Heart right ventricle (tissue), 16 donors: ENCODE data around the gene SLC25A31. TPM values are rescaled to one million over a fixed set of nuclear protein-coding genes. Genes with fewer than 3 reads are reported as not detected.

Experiments
- ATAC-seq, 8 donors: fragments of 200-7000 bp; cut with Tn5 transposase; one replicate each; pipeline ENCODE4 v1.9.1; 2020; ENCODE audit warnings: mild to moderate bottlenecking in 8 of 8, moderate library complexity in 8 of 8, moderate number of reproducible peaks in 1 of 8
- DNase-seq, 2 donors: peaks; one replicate each; pipeline ENCODE4 v3.0.0-alpha.2; 2020
- H3K27ac ChIP-seq, 10 donors: fragments of 200-600 bp; sonication (generic) in 2 of 10; one replicate each; pipeline versions ENCODE4 v1.5.0 to v1.8.0; 2020 to 2022; ENCODE audit warnings: mild to moderate bottlenecking in 3 of 10
- H3K27me3 ChIP-seq, 7 donors: fragments of 200-600 bp; one replicate each; pipeline ENCODE4 v1.8.0; 2021 to 2022; ENCODE audit warnings: mild to moderate bottlenecking in 2 of 7
- H3K36me3 ChIP-seq, 9 donors: fragments of 200-600 bp; sonication (generic) in 1 of 9; one replicate each; pipeline versions ENCODE4 v1.5.0 to v1.8.0; 2020 to 2022; ENCODE audit warnings: mild to moderate bottlenecking in 2 of 9
- H3K4me1 ChIP-seq, 9 donors: fragments of 200-600 bp; sonication (generic) in 1 of 9; one replicate each; pipeline versions ENCODE4 v1.5.0 to v1.8.0; 2020 to 2022; ENCODE audit warnings: mild to moderate bottlenecking in 4 of 9
- H3K4me3 ChIP-seq, 10 donors: fragments of 200-600 bp; sonication (generic) in 2 of 10; one replicate each; pipeline versions ENCODE4 v1.5.0 to v1.8.0; 2020 to 2022; ENCODE audit warnings: mild to moderate bottlenecking in 7 of 10, moderate library complexity in 2 of 10
- H3K9me3 ChIP-seq, 11 donors: fragments of 200-600 bp in 10 of 11; sonication (generic) in 2 of 11; one replicate each; pipeline versions ENCODE4 v1.5.0 to v1.8.0; 2013 to 2022; ENCODE audit warnings: mild to moderate bottlenecking in 2 of 11, control low read depth in 1 of 11, moderate library complexity in 1 of 11
- WGBS, 2 donors: extraction: QIAGEN DNeasy Blood & Tissue Kit; methylation state at CpG; one replicate each; pipeline ENCODE4 v1.1.7; 2013; ENCODE audit warnings: inconsistent platforms in 1 of 2; 5-methylcytosine and 5-hydroxymethylcytosine counted together
- intact Hi-C, 10 donors: fragments of 100-400 bp; cut with DNase I; formaldehyde crosslinking; loops; one replicate each; pipeline versions ENCODE4 v1.11.1 to v1.14.2; 2022
- long read RNA-seq, 3 donors: library from polyadenylated mRNA; unstranded; transcript quantifications; one replicate each; pipeline ENCODE4 v2.0.0, GENCODE V29; 2020 to 2021
- polyA plus RNA-seq, 2 donors: library from polyadenylated mRNA; stranded (reverse); fragments of 200-250 nt; gene quantifications; one replicate each; pipeline ENCODE4 v1.2.3, GENCODE V29; 2013
- total RNA-seq, 10 donors: library from RNA; stranded (reverse); fragmentation: NEBNext Ultra II Directional in 3 of 10; extraction: Animal tissue kit (Norgen Biotek cat#: 25700) in 3 of 10; gene quantifications; one replicate each; pipeline versions ENCODE4 v1.2.1 to v1.2.4, GENCODE V29; 2021 to 2023
- TF ChIP-seq, protein P1 (sequence below), 9 donors: fragments of 200-600 bp; sonication (generic) in 2 of 9; IDR thresholded peaks; one replicate each; pipeline versions ENCODE4 v1.5.0 to v1.8.0; 2021 to 2022; ENCODE audit warnings: antibody characterized with exemption in 9 of 9, mild to moderate bottlenecking in 5 of 9, moderate library complexity in 1 of 9
- donor health status: Arrhythmogenic right ventricular cardiomyopathy.
- donor health status: ischemic (EF 13 %, LVEDD 7.1; RV severe dilation, severe dysfunction).
- donor health status: healthy with polysubstance abuse.
- donor health status: DM: no; HTN: yes; CAD: no.
- donor health status: DM: no; HTN: no; CAD: no.
- donor health status: ischemic (EF 25% LVEDD 6.9; RV normal size, moderate dysfunction).
- donor health status: ischemic (EF 25% LVEDD 5.7; RV mildly dilated, moderate dysfunction).
- donor health status: healthy.
- donor health status: DM: yes; HTN: yes; CAD: no.
- donor health status: Ischemic cardiomyopathy.
- donor health status: ischemic (EF 35%, LVEDD 5.7; RV mildly dilated, moderate dysfunction).
- donor health status: nonischemic (EF 11% LVEDD 7.7; RV severe dilation, severe dysfunction).
- donor health status: DM: yes; HTN: yes; CAD: no.
- donor health status: PGD.
- donor health status: ischemic (EF 29% LVEDD 5.4; RV normal size, mild dysfunction).
- donor health status: nonischemic (EF 23%, LVEDD 6.1; RV moderate dilation, normal function).

SLC25A31 gene
- not detected for total RNA-seq
- polyA plus RNA-seq, result not detected
- long read RNA-seq, donor 1, result 0 reads
- long read RNA-seq, donor 2, result 0 reads
- long read RNA-seq, donor 3, result 0 reads

GRCh38 chr4:127730142-127730913, at the start of gene SLC25A31:
Gene SLC25A31, plus strand, starts transcription at chr4:127730400. Its CDS starts 146 bp downstream, at chr4:127730546.
- ATAC-seq (peak in 1 of 8 donors; percentile 34), DNase-seq (no peak)
- intact Hi-C loops, result loop anchor here in 6 of 10 donors (2.0 to 5.0 kb wide), 2 partner anchors 123 to 126 kb away; no protein-coding TSS in a partner anchor
- no peaks in the 10 kb centered on the region for H3K27me3 ChIP-seq
- H3K27ac ChIP-seq, result no peak within 1 kb of the TSS
- 93 to 96% methylated on average over 64 of the region's 64 CpGs for WGBS, 2 donors
- H3K9me3 ChIP-seq, result no peaks in the 10 kb centered on the region
- H3K4me1 ChIP-seq, result no peaks in the 10 kb centered on the region
- no peaks in the 10 kb centered on the region for H3K36me3 ChIP-seq
- H3K4me3 ChIP-seq, result no peak within 1 kb of the TSS
- TF ChIP-seq, protein P1, sequence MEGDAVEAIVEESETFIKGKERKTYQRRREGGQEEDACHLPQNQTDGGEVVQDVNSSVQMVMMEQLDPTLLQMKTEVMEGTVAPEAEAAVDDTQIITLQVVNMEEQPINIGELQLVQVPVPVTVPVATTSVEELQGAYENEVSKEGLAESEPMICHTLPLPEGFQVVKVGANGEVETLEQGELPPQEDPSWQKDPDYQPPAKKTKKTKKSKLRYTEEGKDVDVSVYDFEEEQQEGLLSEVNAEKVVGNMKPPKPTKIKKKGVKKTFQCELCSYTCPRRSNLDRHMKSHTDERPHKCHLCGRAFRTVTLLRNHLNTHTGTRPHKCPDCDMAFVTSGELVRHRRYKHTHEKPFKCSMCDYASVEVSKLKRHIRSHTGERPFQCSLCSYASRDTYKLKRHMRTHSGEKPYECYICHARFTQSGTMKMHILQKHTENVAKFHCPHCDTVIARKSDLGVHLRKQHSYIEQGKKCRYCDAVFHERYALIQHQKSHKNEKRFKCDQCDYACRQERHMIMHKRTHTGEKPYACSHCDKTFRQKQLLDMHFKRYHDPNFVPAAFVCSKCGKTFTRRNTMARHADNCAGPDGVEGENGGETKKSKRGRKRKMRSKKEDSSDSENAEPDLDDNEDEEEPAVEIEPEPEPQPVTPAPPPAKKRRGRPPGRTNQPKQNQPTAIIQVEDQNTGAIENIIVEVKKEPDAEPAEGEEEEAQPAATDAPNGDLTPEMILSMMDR (IDR thresholded peaks at IDR 0.05), result no peak

GRCh38 chr4:127685292-127685691, 44.9 kb upstream of the SLC25A31 start:
- H3K9me3 ChIP-seq, result peaks cover 0 to 3% (median 0%) of the 10 kb centered on the region in 11 donors
- TF ChIP-seq, protein P1 (IDR thresholded peaks at IDR 0.05), result no peak
- no peaks in the 10 kb centered on the region for H3K4me1 ChIP-seq
- peaks cover 0 to 24% (median 0%) of the 10 kb centered on the region in 9 donors for H3K36me3 ChIP-seq
- H3K27ac ChIP-seq, result no peak overlapping the region
- intact Hi-C loops, result no loop called here
- DNase-seq (no peak), ATAC-seq (no peak)
- H3K4me3 ChIP-seq, result no peak overlapping the region
- H3K27me3 ChIP-seq, result no peaks in the 10 kb centered on the region

- H3K36me3 ChIP-seq, result peaks cover 0 to 28% (median 0%) of the 10 kb centered on the region in 9 donors
- DNase-seq, result no peak
- WGBS, 2 donors, result 91 to 92% methylated on average over 2 of the region's 2 CpGs
- TF ChIP-seq, protein P1 (IDR thresholded peaks at IDR 0.05), result no peak
- ATAC-seq, result no peak
- H3K4me1 ChIP-seq, result no peaks in the 10 kb centered on the region
- peaks cover 0 to 3% (median 0%) of the 10 kb centered on the region in 11 donors for H3K9me3 ChIP-seq
- no peak overlapping the region for H3K27ac ChIP-seq
- intact Hi-C loops, result no loop called here
- H3K4me3 ChIP-seq, result no peak overlapping the region
- no peaks in the 10 kb centered on the region for H3K27me3 ChIP-seq
These were observed 43.5 kb upstream of the SLC25A31 start for GRCh38 chr4:127686658-127687057.

- intact Hi-C loops, result no loop called here
- no peak overlapping the region for H3K27ac ChIP-seq
- H3K9me3 ChIP-seq, result peaks cover 0 to 3% (median 0%) of the 10 kb centered on the region in 11 donors
- no peak for ATAC-seq
- peaks cover 0 to 35% (median 0%) of the 10 kb centered on the region in 9 donors for H3K36me3 ChIP-seq
- DNase-seq, result no peak
- TF ChIP-seq, protein P1 (IDR thresholded peaks at IDR 0.05), result no peak
- no peaks in the 10 kb centered on the region for H3K27me3 ChIP-seq
- H3K4me1 ChIP-seq, result no peaks in the 10 kb centered on the region
- H3K4me3 ChIP-seq, result no peak overlapping the region
- 85 to 88% methylated on average over 7 of the region's 7 CpGs for WGBS, 2 donors
These were observed 42.6 kb upstream of the SLC25A31 start for GRCh38 chr4:127687580-127687979.
